ENCODE results near the gene CHKA. TPM values are rescaled to one million over a fixed set of nuclear protein-coding genes. Genes with fewer than 3 reads are reported as not detected.

CHKA gene
- total and polyA plus RNA-seq, 9 of the 15 experiments (the other 6 are each of a cell fraction or from before 2014, with no cell fraction given): 3.6 to 37.0 (median 30.2) TPM

DNA sequence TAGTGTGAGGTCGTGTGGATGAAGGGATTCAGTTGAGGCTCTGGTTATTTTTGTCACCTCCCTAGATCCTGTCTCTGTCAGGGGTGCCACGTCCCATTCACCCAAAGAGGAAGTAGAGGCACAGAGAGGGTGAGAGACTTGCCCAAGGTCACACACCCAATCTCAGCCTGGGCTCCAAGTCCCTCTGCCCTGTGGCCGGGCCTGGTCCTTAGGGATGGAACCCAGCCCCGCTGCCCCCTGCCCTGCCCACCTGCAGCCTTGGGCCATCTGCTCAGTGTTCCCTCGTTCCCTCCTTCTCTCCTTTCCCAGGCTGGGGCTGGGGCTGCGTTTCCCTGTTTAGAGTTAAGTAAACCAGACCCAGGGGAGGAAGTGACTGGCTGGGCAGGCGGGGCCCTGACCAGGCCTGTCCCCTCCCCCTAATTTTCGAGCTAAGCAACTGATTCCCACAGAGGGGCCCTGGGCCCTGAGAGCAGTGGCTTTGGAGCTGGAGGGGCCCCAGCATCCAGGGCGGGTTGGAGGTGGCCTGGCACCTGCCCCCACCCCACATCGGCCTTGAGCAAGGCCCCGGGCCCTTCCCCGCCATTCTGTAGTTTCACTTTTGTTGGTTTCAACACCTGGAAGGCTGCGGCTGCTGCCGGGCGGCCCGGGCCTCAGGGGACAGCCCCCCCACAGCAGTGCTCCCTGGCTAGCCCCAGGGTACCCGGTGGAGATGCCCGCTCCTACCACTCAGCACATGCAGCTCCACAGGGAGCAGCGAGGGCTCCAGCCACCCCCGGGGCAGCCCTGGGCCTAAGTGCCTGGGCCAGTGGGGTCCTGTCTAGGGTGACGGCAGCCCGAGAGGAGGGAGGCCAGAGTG, 80.9 kb downstream of the CHKA start (continued):
- TF ChIP-seq, protein P1, sequence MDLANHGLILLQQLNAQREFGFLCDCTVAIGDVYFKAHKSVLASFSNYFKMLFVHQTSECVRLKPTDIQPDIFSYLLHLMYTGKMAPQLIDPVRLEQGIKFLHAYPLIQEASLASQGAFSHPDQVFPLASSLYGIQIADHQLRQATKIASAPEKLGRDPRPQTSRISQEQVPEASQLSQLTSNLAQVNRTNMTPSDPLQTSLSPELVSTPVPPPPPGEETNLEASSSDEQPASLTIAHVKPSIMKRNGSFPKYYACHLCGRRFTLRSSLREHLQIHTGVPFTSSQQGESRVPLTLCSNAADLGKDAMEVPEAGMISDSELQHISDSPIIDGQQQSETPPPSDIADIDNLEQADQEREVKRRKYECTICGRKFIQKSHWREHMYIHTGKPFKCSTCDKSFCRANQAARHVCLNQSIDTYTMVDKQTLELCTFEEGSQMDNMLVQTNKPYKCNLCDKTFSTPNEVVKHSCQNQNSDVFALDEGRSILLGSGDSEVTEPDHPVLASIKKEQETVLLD (IDR thresholded peaks at IDR 0.05): no peak
- TF ChIP-seq IRF2 (CRISPR knock-in tag; IDR thresholded peaks at IDR 0.05) (no peak; the same call in 1 of the 2 replicates), CXXC5 (CRISPR knock-in tag; IDR thresholded peaks at IDR 0.05) (peak; percentile 15), CC2D1A (IDR thresholded peaks at IDR 0.05) (no peak), NR1H2 (CRISPR knock-in tag; IDR thresholded peaks at IDR 0.05) (no peak), E2F6 (IDR thresholded peaks at IDR 0.05; ENCODE audit: borderline replicate concordance in 1 of 2, extremely low read depth in 1 of 2, insufficient read depth in 1 of 2, insufficient read length in 1 of 2, low read depth in 1 of 2, low read length in 1 of 2, poor library complexity in 1 of 2, severe bottlenecking in 1 of 2) (peak in 1 of 2 experiments; percentile 6), MCM3 (IDR thresholded peaks at IDR 0.05) (no peak), FOXA1 (IDR thresholded peaks at IDR 0.05; ENCODE audit: borderline replicate concordance) (no peak), ZNF785 (CRISPR knock-in tag; IDR thresholded peaks at IDR 0.05) (no peak), ILF3 (IDR thresholded peaks at IDR 0.05; ENCODE audit: borderline replicate concordance) (no peak), RBM25 (IDR thresholded peaks at IDR 0.05; ENCODE audit: low read depth, low read length, severe bottlenecking) (peak; percentile 12), ZNF165 (CRISPR knock-in tag; IDR thresholded peaks at IDR 0.05; ENCODE audit: borderline replicate concordance) (no peak), FOXK1 (CRISPR knock-in tag; IDR thresholded peaks at IDR 0.05; ENCODE audit: borderline replicate concordance) (0 out of 2 replicates have a peak, but pooled peaks have one; percentile 39), ZNF766 (CRISPR knock-in tag; conservative IDR thresholded peaks at IDR 0.05) (peak; percentile 52; the same call in 1 of the 2 replicates), XRCC4 (IDR thresholded peaks at IDR 0.05; ENCODE audit: extremely low read depth, insufficient read depth, insufficient read length) (no peak), NFXL1 (CRISPR knock-in tag; IDR thresholded peaks at IDR 0.05) (no peak), PHF20 (IDR thresholded peaks at IDR 0.05; ENCODE audit: partially characterized antibody) (no peak), XRCC3 (IDR thresholded peaks at IDR 0.05) (no peak), DNMT1 (IDR thresholded peaks at IDR 0.05) (no peak), SIN3A (IDR thresholded peaks at IDR 0.05; ENCODE audit: borderline replicate concordance in 2 of 2, control insufficient read depth in 1 of 2, low read depth in 2 of 2, low read length in 2 of 2) (peak in 1 of 2 experiments; percentile 10; a peak in 1 of 4 replicates), GTF2B (IDR thresholded peaks at IDR 0.05; ENCODE audit: extremely low read depth, insufficient read length) (no peak), CAMTA2 (CRISPR knock-in tag; conservative IDR thresholded peaks at IDR 0.05) (no peak), NONO (IDR thresholded peaks at IDR 0.05; ENCODE audit: low read depth in 2 of 2, low read length in 1 of 2) (no peak)
- TF ChIP-seq, protein P2, sequence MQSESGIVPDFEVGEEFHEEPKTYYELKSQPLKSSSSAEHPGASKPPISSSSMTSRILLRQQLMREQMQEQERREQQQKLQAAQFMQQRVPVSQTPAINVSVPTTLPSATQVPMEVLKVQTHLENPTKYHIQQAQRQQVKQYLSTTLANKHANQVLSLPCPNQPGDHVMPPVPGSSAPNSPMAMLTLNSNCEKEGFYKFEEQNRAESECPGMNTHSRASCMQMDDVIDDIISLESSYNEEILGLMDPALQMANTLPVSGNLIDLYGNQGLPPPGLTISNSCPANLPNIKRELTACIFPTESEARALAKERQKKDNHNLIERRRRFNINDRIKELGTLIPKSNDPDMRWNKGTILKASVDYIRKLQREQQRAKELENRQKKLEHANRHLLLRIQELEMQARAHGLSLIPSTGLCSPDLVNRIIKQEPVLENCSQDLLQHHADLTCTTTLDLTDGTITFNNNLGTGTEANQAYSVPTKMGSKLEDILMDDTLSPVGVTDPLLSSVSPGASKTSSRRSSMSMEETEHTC (IDR thresholded peaks at IDR 0.05): no peak
